ENCODE data around the gene IGSF8. TPM values are rescaled to one million over a fixed set of nuclear protein-coding genes. Genes with fewer than 3 reads are reported as not detected.

IGSF8 gene
- total and polyA plus RNA-seq, 10 donors: 15.6 to 28.9 (median 21.7) TPM

- H3K36me3 ChIP-seq: no peaks in the 10 kb centered on the region
- H3K27ac ChIP-seq: no peak overlapping the region
- no peak for TF ChIP-seq CTCF (IDR thresholded peaks at IDR 0.05 in 8 of 11, conservative IDR thresholded peaks at IDR 0.05 in 3 of 11)
- TF ChIP-seq POLR2AphosphoS5 (IDR thresholded peaks at IDR 0.05): no peak
- no peak for TF ChIP-seq POLR2A (IDR thresholded peaks at IDR 0.05)
- 0 to 37% (median 9%) methylated on average over 1 of the region's 1 CpG for WGBS, 5 donors
- no peaks in the 10 kb centered on the region for H3K9me3 ChIP-seq
- no peaks in the 10 kb centered on the region for H3K4me1 ChIP-seq
- H3K4me3 ChIP-seq: no peak overlapping the region
- peaks cover 0 to 14% (median 0%) of the 10 kb centered on the region in 7 donors for H3K27me3 ChIP-seq (replicated peaks in 1 of 7)
- intact Hi-C loops (cut with DNase I; ENCODE audit: low total_unique reads): no loop called here
- no peak for DNase-seq
These were observed 45.3 kb upstream of the IGSF8 start for GRCh38 chr1:160143695-160144094.

GRCh38 chr1:160139840-160140239 lies 41.4 kb upstream of the IGSF8 start:
- no peaks in the 10 kb centered on the region for H3K36me3 ChIP-seq
- no peak overlapping the region for H3K4me3 ChIP-seq
- H3K27ac ChIP-seq: no peak overlapping the region
- no peaks in the 10 kb centered on the region for H3K4me1 ChIP-seq
- peaks cover 0 to 14% (median 0%) of the 10 kb centered on the region in 7 donors for H3K27me3 ChIP-seq (replicated peaks in 1 of 7)
- DNase-seq: no peak
- H3K9me3 ChIP-seq: no peaks in the 10 kb centered on the region
- intact Hi-C loops (cut with DNase I; ENCODE audit: low total_unique reads): no loop called here
- WGBS, 5 donors: 87 to 95% (median 94%) methylated on average over 8 of the region's 8 CpGs
- TF ChIP-seq POLR2A (IDR thresholded peaks at IDR 0.05) (no peak), CTCF (IDR thresholded peaks at IDR 0.05 in 8 of 11, conservative IDR thresholded peaks at IDR 0.05 in 3 of 11) (no peak), POLR2AphosphoS5 (IDR thresholded peaks at IDR 0.05) (no peak)

GRCh38 chr1:160137216-160137862 lies 38.9 kb upstream of the IGSF8 start:
- DNase-seq: no peak
- intact Hi-C loops (cut with DNase I; ENCODE audit: low total_unique reads): no loop called here
- Histone ChIP-seq H3K4me3 (no peak overlapping the region), H3K4me1 (no peaks in the 10 kb centered on the region), H3K9me3 (no peaks in the 10 kb centered on the region), H3K27me3 (replicated peaks in 1 of 7) (peaks cover 0 to 14% (median 0%) of the 10 kb centered on the region in 7 donors), H3K36me3 (no peaks in the 10 kb centered on the region), H3K27ac (no peak overlapping the region)
- 87 to 94% (median 90%) methylated on average over 8 of the region's 8 CpGs for WGBS, 5 donors
- TF ChIP-seq POLR2AphosphoS5 (IDR thresholded peaks at IDR 0.05): no peak
- no peak for TF ChIP-seq CTCF (IDR thresholded peaks at IDR 0.05 in 8 of 11, conservative IDR thresholded peaks at IDR 0.05 in 3 of 11)
- no peak for TF ChIP-seq POLR2A (IDR thresholded peaks at IDR 0.05)

DNA sequence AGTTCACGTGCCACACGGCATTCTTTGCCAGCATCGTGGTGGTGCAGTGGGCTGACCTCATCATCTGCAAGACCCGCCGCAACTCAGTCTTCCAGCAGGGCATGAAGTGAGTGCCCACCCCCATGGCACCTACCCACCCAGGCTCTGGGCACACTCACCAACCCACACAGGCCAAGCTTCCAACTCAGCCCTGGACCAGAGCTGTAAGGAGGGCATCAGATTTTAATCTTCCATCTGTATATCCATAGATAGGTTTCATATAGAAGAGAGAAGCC lies 38.4 kb upstream of the IGSF8 start:
- Histone ChIP-seq H3K4me1 (no peaks in the 10 kb centered on the region), H3K9me3 (no peaks in the 10 kb centered on the region), H3K4me3 (no peak overlapping the region), H3K27me3 (replicated peaks in 1 of 7) (peaks cover 0 to 14% (median 0%) of the 10 kb centered on the region in 7 donors), H3K27ac (no peak overlapping the region), H3K36me3 (no peaks in the 10 kb centered on the region)
- 84 to 99% (median 94%) methylated on average over 5 of the region's 5 CpGs for WGBS, 5 donors
- TF ChIP-seq POLR2AphosphoS5 (IDR thresholded peaks at IDR 0.05) (no peak), POLR2A (IDR thresholded peaks at IDR 0.05) (no peak), CTCF (IDR thresholded peaks at IDR 0.05 in 8 of 11, conservative IDR thresholded peaks at IDR 0.05 in 3 of 11) (no peak)
- DNase-seq: no peak
- intact Hi-C loops (cut with DNase I; ENCODE audit: low total_unique reads): no loop called here

Measured in spleen (tissue), 11 donors.